HG02884 (cell line): Measurements from ENCODE around the gene GNB2.

Experiments used
- ATAC-seq: cut with Tn5 transposase; IDR thresholded peaks from one replicate; pipeline ENCODE4 v1.9.1; 2021; ENCODE audit warnings: mild to moderate bottlenecking, moderate library complexity; ENCODE audit not compliant: unreplicated experiment

The GNB2 gene

DNA sequence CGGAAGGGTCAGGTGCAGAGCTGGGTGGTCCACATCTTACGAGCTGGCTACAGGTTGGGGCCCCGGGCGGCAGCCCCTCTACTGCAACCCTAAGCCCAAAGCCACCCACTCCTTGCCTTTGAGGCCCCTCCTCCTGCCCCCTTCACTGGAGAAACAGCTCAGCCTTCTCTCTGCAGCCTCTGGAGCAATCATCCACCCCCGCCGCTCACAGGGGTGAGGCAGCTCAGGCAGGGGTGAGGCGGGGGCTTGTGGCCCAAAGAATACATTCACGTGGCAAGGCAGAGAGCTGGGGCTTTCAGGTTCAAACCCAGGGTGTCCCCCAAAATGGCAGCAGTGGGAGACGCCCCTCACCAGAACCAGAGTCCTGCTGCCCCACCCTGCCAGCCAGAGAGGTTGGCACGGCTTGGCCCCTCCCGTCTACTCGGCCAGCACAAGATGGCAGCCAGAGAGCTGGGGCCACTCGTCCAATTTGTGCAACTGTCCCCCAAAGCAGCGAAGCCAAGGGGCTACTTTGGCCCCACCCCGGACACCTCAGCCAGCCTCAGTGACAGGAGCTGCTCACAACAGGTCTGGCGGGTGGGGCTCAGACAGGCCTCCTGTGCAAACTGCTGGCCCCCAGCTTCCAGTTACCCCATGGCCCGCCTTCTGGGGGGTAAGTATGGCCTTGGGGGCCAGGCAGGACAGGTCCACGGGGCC is 7.2 kb downstream of the GNB2 start:
- no peak for ATAC-seq

- no peak for ATAC-seq
Observed at GRCh38 chr7:100681491-100682227, 8.1 kb downstream of the GNB2 start.

- ATAC-seq, result no peak
Observed at GRCh38 chr7:100682228-100682741, 8.7 kb downstream of the GNB2 start.

- no peak for ATAC-seq
Observed at GRCh38 chr7:100682991-100683658, 9.6 kb downstream of the GNB2 start.

DNA sequence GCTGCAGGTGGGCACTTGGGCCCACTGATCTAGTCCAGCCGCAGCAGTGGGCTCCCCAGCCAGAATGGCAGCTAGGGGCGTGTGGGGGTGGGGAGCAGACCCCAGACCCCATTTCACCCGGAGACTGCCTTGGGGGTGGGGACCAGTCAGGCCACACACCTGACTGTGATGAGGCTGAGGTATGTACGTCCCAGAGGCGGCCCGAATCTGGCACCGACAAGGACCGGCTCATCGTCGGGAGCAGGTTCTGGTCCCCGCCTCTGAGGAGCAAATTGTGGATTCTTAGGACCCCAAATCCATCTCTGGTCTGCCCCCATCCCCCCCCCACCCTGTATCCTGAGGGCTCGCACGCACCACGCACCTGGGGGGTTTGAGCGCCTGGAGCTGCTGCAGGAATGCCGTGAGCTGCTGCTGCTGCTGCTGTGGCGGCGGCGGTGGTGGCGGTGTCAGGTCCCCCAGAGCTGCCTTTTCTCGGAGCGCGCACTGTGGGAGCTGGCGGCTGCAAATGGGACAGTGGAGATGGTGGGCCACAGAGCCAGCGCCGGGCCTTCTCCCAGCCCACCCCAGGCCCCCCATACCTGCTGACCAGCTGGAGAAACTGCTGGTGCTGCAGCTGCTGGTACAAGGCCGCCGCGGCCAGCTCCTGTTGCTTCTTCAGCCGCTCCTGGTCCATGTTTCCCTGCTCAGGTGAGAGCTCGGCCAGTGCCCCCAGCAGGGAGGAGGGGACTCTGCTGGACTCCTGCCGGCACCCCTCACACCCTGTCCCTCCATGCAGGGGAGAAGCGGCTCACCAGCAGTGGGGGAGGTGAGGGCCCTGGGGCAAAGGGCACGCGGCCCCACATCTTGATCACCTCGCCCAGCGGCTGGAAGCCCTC is 10.4 kb downstream of the GNB2 start:
- ATAC-seq, result no peak

- no peak for ATAC-seq
Observed at GRCh38 chr7:100684534-100685042, 11.0 kb downstream of the GNB2 start.

- ATAC-seq, result no peak
Observed at GRCh38 chr7:100685049-100685605, 11.6 kb downstream of the GNB2 start.

DNA sequence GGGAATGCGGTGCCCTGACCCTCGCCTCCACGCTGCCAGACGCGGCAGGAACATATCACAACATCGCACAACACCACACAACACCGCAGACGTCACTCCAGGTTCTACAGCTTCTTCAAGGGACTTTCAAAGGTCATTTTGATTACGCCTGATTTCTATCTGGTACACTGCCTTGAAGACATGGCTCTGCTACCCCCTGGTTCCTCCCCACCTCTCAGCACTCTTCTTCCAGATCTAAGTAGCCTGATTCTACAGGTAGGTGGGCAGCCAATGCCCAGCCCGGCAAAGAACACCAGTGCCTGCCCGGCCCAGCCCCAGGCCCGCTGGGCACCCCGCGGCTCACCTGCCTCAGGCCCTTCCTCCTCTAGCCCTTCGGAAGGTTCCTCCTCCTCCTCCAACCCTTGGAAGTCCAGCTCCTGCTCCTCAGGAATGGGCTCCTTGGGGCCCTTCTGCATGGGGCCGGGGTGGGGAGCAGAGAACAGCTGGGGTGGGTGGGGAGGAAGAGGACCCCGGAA is 12.1 kb downstream of the GNB2 start:
- ATAC-seq, result no peak

- no peak for ATAC-seq
Observed at GRCh38 chr7:100686201-100686821, 12.8 kb downstream of the GNB2 start.

- ATAC-seq, result no peak
Observed at GRCh38 chr7:100686822-100687211, 13.3 kb downstream of the GNB2 start.

DNA sequence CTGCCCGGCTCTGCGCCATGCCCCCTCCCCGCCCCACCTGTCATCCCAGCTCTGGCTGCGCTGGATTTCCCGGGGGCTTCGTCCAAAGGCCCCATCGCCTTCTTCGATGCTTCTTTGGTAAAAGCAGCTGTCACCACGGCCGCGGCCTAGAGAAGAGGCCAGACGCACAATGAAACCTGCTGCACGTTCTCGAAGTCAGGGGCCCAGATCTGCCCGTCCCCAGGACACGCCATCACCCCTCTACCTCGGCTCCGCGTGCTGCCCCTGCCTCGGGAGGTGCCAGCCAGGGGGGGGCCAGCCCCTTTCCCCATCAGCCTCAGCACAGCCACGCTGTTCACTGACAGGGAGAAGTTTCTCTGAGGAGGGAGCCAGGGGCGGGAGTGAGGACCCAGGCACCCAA is 13.7 kb downstream of the GNB2 start:
- no peak for ATAC-seq

DNA sequence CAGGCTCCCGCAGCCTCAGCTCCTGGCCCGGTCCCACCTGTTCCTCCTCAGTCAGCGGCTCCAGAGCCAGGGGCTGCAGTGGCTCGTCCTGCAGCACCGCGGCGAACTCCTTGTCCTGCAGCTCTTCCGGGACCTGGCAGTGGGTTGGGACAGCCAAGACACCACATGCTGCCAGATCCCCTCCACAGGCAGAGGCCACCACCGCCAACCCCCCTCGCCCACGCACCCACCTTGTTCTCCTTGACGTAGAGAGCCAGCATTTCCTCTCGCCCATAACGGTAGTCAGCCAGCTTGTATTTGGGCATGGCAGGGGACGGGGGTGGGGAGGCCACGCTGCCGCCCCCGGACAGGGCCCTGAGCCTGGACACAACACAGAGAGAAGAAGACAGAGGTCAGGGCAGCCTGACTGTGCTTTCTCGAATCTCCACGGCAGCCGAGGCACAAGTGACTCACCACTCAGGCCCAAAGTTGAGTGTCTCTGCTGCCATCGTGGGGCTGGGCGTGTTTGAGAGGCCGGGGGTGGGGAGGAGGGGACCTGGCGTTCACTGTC is 14.3 kb downstream of the GNB2 start:
- ATAC-seq, result no peak

DNA sequence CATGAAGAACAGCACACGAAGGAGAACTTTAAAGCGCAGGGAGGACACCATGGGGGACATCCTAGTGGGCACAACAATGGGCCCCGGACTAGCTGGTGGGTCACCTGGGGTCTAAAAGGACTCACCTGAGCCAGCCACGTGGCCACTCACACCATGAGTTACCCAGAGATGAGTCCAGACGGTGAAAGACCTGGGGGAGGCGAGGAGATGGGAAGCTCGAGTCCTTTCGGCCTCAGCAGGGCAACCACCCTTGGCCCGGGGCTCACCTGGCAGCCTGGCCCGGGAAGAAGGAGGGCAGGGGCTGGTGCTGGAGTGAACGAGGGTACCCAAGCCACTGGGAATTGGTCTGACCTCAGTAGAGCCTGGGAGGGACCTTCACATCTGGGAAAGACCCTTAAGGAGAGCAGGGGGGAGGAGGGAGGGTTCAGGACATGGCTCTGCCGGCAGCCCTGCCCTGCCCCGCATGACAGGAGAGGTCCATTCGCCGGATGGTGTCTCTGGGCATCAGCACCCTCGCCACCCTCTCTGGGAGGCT is 14.9 kb downstream of the GNB2 start:
- no peak for ATAC-seq

DNA sequence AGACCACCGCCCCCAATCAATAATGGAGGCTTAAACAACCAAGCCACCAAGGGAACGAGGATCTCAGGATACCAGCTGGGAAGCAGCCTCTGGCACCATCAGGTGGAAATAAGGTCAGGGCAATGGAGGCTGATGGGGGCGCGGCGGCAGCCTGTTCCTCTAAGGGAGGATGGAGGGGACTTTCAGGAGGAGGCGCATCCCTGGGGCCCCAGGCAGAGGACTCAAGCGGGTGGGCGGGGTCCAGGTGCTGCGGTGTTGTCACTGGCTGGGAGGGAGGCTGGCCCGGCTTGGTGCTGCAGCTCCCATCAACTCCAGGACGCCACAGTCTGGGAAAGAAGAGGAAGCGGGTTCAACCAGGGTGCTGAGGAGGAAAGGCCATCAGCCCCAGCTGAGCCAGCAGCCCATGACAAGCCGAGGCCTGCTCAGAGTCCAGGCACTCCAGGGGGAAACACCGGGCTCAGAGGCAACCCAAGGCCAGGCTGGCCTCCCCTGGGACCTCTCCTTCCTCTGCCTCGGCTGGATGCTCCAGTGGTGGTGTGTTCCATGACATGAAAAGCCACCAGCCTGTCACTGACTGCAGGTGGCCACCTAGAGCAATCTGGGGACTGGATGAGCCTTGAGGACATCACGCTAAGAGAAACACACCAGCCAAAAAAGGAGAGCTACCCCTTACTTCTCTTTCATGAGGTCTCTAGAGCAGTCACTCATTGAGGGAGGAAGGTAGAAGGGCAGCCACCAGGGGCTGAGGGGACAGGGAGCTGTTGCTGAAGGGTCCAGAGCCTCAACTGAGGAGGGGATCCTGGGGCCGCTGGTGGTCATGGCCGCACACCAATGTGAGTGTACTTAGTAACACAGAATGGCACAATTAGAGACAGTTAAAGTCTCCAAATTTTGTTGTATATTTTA is 15.9 kb downstream of the GNB2 start:
- no peak for ATAC-seq

DNA sequence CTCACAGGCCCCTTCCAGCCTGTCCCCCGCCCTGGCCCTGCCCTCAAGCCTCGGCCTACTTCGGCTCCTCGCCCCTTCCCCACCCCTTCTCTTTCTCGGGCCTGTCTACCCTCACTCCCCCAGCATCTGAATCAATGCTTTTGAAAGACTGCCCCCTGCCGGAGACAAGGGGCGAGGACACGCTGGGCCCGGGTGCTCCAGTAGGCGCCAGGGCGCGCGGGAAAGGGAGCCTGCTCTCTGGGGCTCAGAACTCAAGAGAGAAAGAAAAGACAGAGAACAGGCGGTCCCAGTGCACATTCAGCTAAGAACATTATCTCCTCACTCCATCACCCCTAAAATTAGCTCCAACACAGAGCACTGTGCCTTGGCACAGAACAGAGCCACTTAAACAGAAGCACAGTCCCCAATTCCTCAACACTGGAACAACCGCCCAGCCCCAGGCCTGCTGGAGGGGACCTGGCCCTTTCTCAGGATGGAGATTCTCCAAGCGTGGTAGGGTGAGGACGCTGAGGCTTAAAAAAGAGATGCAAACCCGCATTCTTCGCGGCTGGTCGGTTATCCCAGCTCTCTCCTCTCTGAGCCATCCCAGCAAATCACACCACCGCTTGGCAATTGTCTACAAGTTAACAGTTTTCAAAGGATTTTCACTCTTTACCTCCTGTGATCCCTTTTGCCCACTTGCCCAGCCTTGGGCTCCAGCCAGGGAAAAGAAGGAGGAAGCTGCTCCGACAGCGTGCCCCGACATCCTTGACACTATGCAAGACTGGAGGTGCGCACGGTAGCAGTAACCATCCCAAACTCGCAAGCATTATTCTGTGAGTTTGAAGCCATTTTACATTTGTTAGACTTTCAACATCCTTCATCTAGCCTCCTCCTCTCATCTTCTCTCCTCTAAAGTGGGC is 18.4 kb downstream of the GNB2 start:
- ATAC-seq, result no peak

GRCh38 chr7:100692578-100692961 is 19.0 kb downstream of the GNB2 start:
- no peak for ATAC-seq
